ENCODE data around the gene CD247.

The CD247 gene

GRCh38 chr1:167511374-167511986 is 6.8 kb downstream of the CD247 start:
- no peaks in the 10 kb centered on the region for H3K9me3 Mint-ChIP-seq
- TF ChIP-seq, protein P1, sequence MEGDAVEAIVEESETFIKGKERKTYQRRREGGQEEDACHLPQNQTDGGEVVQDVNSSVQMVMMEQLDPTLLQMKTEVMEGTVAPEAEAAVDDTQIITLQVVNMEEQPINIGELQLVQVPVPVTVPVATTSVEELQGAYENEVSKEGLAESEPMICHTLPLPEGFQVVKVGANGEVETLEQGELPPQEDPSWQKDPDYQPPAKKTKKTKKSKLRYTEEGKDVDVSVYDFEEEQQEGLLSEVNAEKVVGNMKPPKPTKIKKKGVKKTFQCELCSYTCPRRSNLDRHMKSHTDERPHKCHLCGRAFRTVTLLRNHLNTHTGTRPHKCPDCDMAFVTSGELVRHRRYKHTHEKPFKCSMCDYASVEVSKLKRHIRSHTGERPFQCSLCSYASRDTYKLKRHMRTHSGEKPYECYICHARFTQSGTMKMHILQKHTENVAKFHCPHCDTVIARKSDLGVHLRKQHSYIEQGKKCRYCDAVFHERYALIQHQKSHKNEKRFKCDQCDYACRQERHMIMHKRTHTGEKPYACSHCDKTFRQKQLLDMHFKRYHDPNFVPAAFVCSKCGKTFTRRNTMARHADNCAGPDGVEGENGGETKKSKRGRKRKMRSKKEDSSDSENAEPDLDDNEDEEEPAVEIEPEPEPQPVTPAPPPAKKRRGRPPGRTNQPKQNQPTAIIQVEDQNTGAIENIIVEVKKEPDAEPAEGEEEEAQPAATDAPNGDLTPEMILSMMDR (IDR thresholded peaks at IDR 0.05; ENCODE audit: unreplicated experiment in 3 of 3) = no peak
- peaks cover 6% of the 10 kb centered on the region for H3K27me3 Mint-ChIP-seq (ENCODE audit: low read depth)
- H3K36me3 Mint-ChIP-seq (ENCODE audit: low read depth) = no peaks in the 10 kb centered on the region
- H3K27ac Mint-ChIP-seq = no peak overlapping the region
- peaks cover 5% of the 10 kb centered on the region for H3K4me1 Mint-ChIP-seq
- no peak overlapping the region for H3K4me3 Mint-ChIP-seq

GRCh38 chr1:167510881-167511280 is 7.4 kb downstream of the CD247 start:
- no peaks in the 10 kb centered on the region for H3K36me3 Mint-ChIP-seq (ENCODE audit: low read depth)
- TF ChIP-seq, protein P1 (IDR thresholded peaks at IDR 0.05; ENCODE audit: unreplicated experiment in 3 of 3) = no peak
- H3K27ac Mint-ChIP-seq = no peak overlapping the region
- peaks cover 5% of the 10 kb centered on the region for H3K4me1 Mint-ChIP-seq
- peaks cover 6% of the 10 kb centered on the region for H3K27me3 Mint-ChIP-seq (ENCODE audit: low read depth)
- H3K4me3 Mint-ChIP-seq = no peak overlapping the region
- no peaks in the 10 kb centered on the region for H3K9me3 Mint-ChIP-seq

DNA sequence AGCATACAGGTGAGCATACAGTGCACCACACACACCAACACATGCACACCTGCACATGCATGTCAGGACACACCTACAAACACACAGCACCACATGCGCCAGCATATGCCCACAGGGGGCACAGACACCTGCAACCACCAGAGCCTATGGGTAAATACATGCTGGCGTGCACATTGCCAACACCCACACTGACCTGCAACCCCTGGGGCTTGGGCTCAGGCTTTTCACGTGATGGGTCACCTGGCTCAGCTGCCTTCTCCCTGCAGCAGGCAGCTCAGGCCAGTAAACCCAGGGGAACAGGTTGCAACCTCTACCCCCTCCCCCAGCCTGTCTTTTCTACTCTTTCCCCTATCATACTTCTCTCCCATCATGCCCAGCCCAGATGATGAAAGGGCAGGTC is 8.1 kb downstream of the CD247 start:
- Mint-ChIP-seq H3K4me1 (peaks cover 5% of the 10 kb centered on the region), H3K27me3 (ENCODE audit: low read depth) (peaks cover 6% of the 10 kb centered on the region), H3K9me3 (no peaks in the 10 kb centered on the region), H3K27ac (peak overlapping the region in 1 of 3 experiments; percentile 34), H3K4me3 (no peak overlapping the region), H3K36me3 (ENCODE audit: low read depth) (no peaks in the 10 kb centered on the region)
- TF ChIP-seq, protein P1 (IDR thresholded peaks at IDR 0.05; ENCODE audit: unreplicated experiment in 3 of 3) = no peak

DNA sequence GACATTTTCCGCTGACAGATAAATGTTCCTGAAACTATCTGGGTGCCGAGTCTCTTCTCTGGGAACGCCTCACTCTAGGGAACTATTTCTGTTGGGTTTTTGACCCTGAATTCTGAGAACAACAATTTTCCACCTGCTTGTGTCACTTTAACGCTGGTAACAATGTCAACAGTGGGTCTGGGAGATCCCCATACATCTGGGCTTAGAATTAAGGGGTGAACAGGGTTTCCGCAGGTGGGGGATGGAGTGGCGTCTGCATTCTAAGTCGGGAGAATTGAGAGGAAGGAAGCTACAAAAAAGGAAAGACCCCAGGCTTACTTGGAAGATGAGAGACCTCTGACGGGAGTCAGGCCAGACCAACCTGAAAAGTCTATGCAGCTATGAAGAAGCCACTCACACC is 8.7 kb downstream of the CD247 start:
- Mint-ChIP-seq H3K4me1 (peaks cover 11% of the 10 kb centered on the region), H3K27ac (no peak overlapping the region), H3K9me3 (no peaks in the 10 kb centered on the region), H3K4me3 (no peak overlapping the region), H3K27me3 (ENCODE audit: low read depth) (peaks cover 7% of the 10 kb centered on the region), H3K36me3 (ENCODE audit: low read depth) (no peaks in the 10 kb centered on the region)
- TF ChIP-seq, protein P1 (IDR thresholded peaks at IDR 0.05; ENCODE audit: unreplicated experiment in 3 of 3) = no peak

DNA sequence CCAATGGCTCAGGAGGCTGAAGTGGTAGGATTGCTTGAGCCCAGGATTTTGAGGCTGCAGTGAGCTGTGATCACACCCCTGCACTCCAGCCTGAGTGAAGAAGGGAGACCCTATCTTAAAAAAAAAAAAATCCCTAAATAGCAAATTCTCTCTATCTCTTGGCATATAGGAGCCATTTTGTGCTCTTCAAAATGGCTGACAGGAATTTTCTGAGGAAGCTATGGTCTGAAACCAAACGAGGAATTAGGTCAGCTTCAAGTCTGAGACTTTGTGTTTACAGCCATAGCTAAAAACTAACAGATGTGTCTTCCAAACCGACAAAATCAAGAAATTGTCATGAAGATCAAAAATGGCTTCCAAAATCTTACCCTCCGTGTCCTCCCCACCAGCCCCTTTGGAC is 10.6 kb downstream of the CD247 start:
- H3K4me1 Mint-ChIP-seq = peaks cover 29% of the 10 kb centered on the region
- peaks cover 11% of the 10 kb centered on the region for H3K27me3 Mint-ChIP-seq (ENCODE audit: low read depth)
- H3K4me3 Mint-ChIP-seq = no peak overlapping the region
- H3K27ac Mint-ChIP-seq = no peak overlapping the region
- no peaks in the 10 kb centered on the region for H3K9me3 Mint-ChIP-seq
- TF ChIP-seq, protein P1 (IDR thresholded peaks at IDR 0.05; ENCODE audit: unreplicated experiment in 3 of 3) = no peak
- no peaks in the 10 kb centered on the region for H3K36me3 Mint-ChIP-seq (ENCODE audit: low read depth)

DNA sequence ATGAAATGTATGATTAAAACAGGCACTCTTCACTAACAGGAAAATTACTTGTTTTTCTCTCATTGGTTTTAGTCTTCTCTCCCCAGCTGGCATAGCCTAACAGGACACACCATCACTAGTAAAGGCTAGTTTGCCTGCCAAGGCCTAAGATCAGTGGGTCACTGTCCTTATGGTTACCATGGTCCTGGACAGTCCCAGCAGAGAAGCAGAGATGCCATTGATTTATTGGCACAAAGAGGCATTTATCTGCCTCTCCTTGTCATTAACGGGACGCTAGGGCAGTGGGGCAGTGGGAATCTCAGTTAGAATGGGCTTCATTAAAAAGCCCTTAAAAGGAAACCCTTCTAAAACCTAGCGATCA is 13.9 kb downstream of the CD247 start:
- H3K4me3 Mint-ChIP-seq = no peak overlapping the region
- no peaks in the 10 kb centered on the region for H3K36me3 Mint-ChIP-seq (ENCODE audit: low read depth)
- peaks cover 37% of the 10 kb centered on the region for H3K4me1 Mint-ChIP-seq
- H3K27me3 Mint-ChIP-seq (ENCODE audit: low read depth) = peaks cover 6% of the 10 kb centered on the region
- no peak overlapping the region for H3K27ac Mint-ChIP-seq
- TF ChIP-seq, protein P1 (IDR thresholded peaks at IDR 0.05; ENCODE audit: unreplicated experiment in 3 of 3) = no peak
- no peaks in the 10 kb centered on the region for H3K9me3 Mint-ChIP-seq
